Kidney glomerular epithelial cell (primary cell): ENCODE results near the gene TRAF3IP3.

ENCODE experiments used
- DNase-seq: peaks from one replicate; lab custom pipeline; 2025; lab: John Stamatoyannopoulos, UW

TRAF3IP3 gene

GRCh38 chr1:209737118-209737505 lies 18.7 kb upstream of the TRAF3IP3 start:
- DNase-seq = no peak

GRCh38 chr1:209738270-209738669 lies 17.6 kb upstream of the TRAF3IP3 start:
- no peak for DNase-seq

GRCh38 chr1:209741193-209741592 lies 14.7 kb upstream of the TRAF3IP3 start:
- DNase-seq = no peak

- no peak for DNase-seq
Measured at GRCh38 chr1:209741889-209742288, 14.0 kb upstream of the TRAF3IP3 start.

GRCh38 chr1:209742409-209743144 lies 13.3 kb upstream of the TRAF3IP3 start:
- DNase-seq = peak; percentile 59

- peak; percentile 54 for DNase-seq
Measured at GRCh38 chr1:209743145-209743482, 12.7 kb upstream of the TRAF3IP3 start.

GRCh38 chr1:209746451-209747165 lies 9.2 kb upstream of the TRAF3IP3 start:
- no peak for DNase-seq

GRCh38 chr1:209747580-209748262 lies 8.1 kb upstream of the TRAF3IP3 start:
- DNase-seq = peak; percentile 91

GRCh38 chr1:209748620-209749019 lies 7.2 kb upstream of the TRAF3IP3 start:
- no peak for DNase-seq

- no peak for DNase-seq
Measured at GRCh38 chr1:209749205-209749604, 6.6 kb upstream of the TRAF3IP3 start.

GRCh38 chr1:209749670-209750323 lies 6.1 kb upstream of the TRAF3IP3 start:
- DNase-seq = no peak

GRCh38 chr1:209751627-209752231 lies 4.1 kb upstream of the TRAF3IP3 start:
- DNase-seq = no peak

GRCh38 chr1:209752890-209753289 lies 3.0 kb upstream of the TRAF3IP3 start:
- DNase-seq = no peak

- DNase-seq = no peak
Measured at GRCh38 chr1:209755256-209755655, 597 bp upstream of the TRAF3IP3 start.

GRCh38 chr1:209756615-209757445 lies 977 bp downstream of the TRAF3IP3 start:
- DNase-seq = no peak

- DNase-seq = no peak
Measured at GRCh38 chr1:209758400-209758799, 2.5 kb downstream of the TRAF3IP3 start.

- no peak for DNase-seq
Measured at GRCh38 chr1:209759829-209760359, 4.0 kb downstream of the TRAF3IP3 start.

- no peak for DNase-seq
Measured at GRCh38 chr1:209761011-209761635, 5.3 kb downstream of the TRAF3IP3 start.

GRCh38 chr1:209766051-209766450 lies 10.2 kb downstream of the TRAF3IP3 start:
- DNase-seq = no peak

GRCh38 chr1:209767096-209767495 lies 11.2 kb downstream of the TRAF3IP3 start:
- no peak for DNase-seq
